Activated T-helper 1 cell treated with anti-CD3 and anti-CD28 coated beads, Interleukin-2, amount 50 U/mL, for 16 hours (primary cell): ENCODE measurements around the gene NOS3.

Experiments
- DNase-seq, 2 donors: peaks; one replicate each; pipeline ENCODE4 v3.0.0-alpha.2; 2020; ENCODE audit warnings: low read depth in 1 of 2, low spot score in 1 of 2

The NOS3 gene

GRCh38 chr7:151056666-151057505 is 66.1 kb downstream of the NOS3 start:
- DNase-seq, result no peak

- DNase-seq, result no peak
Observed at GRCh38 chr7:151057506-151057988, 66.7 kb downstream of the NOS3 start, which contains the start of gene CDK5. Gene CDK5, minus strand, starts transcription at chr7:151057897. Its CDS starts 49 bp downstream, at chr7:151057848.

DNA sequence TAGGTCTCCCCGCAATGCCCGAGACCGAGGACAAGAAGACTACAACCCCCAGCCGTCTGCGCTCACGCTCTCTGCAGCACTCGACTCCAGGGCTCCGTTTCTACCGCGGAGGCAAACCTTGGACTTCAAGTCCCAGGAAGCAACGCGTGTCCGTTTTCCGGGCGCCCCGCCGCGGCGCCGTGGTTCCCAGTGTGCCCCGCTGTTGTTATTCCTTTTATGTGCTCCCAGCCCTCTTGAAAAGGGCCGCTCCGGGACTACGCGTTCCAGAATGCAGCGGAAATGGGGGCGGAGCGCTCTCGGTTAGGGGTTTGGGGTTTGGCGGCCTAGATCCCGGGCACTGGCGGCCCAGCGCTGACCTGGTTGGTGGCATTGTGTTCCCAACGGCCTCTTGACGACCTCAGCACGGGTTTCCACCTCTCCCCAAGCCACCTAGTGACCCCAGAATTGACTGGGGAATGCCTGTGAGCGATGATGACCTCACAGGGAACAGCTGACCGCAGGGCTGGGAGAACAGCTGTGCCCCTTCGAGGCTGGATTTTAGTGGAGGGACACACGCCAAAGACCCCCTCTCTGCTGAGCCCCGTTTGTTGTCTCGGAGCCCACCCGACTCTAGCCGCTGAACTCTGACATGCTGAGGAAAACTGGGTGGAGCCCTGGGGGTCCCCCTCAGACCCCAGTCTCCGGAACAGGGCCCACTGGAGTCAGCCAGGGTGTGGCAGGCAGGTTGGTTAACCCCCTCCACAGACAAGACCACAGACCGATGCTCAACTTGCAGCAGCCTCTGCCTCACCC is 67.4 kb downstream of the NOS3 start:
- DNase-seq, result peak; percentile 93 to 94

- no peak for DNase-seq
Observed at GRCh38 chr7:151058781-151059366, 68.1 kb downstream of the NOS3 start.

GRCh38 chr7:151059367-151060112 is 68.7 kb downstream of the NOS3 start, which contains the start of gene SLC4A2:
Gene SLC4A2, plus strand, starts transcription at chr7:151059589. Its CDS starts 2,399 bp downstream, at chr7:151061988.
- DNase-seq, result peak; percentile 42 to 67

- no peak for DNase-seq
Observed at GRCh38 chr7:151060113-151060415, 69.2 kb downstream of the NOS3 start.

- DNase-seq, result no peak
Observed at GRCh38 chr7:151060416-151061212, 69.8 kb downstream of the NOS3 start.

- no peak for DNase-seq
Observed at GRCh38 chr7:151061213-151062110, 70.6 kb downstream of the NOS3 start.

DNA sequence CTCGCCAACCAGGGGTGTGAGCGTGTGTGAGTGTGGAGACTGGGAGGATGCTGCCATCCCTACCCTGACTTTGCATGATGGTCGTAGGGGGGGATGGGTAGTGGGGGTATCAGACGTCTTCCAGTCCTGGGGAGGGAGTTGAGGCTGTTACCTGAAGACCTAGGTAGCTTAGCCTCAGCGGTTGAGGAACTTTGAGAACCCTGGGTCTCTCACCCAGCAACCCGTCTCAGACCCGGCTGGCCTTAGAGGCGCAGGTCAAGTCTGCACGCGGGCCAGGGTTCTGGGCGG is 71.2 kb downstream of the NOS3 start:
- DNase-seq, result no peak

- DNase-seq, result no peak
Observed at GRCh38 chr7:151062399-151063211, 71.8 kb downstream of the NOS3 start.

GRCh38 chr7:151063212-151063561 is 72.4 kb downstream of the NOS3 start:
- DNase-seq, result no peak
